OCI-LY3 (cell line): ENCODE measurements around the gene FICD.

Source experiments
- H2AFZ ChIP-seq: fragments of 200-600, 300-600 bp; shearing (Covaris generic); 2 replicates; pipeline ENCODE4 v1.6.0; 2014; ENCODE audit warnings: antibody characterized with exemption, low read depth, low read length
- H3K27ac ChIP-seq: fragments of 200-600, 300-600 bp; sonication (generic); 2 replicates; pipeline ENCODE4 v1.5.1; 2014; ENCODE audit warnings: mild to moderate bottlenecking, low read length, moderate library complexity, mixed read lengths
- H3K27me3 ChIP-seq: fragments of 200-600, 300-600 bp; sonication (generic); 2 replicates; pipeline ENCODE4 v1.6.1; 2014; ENCODE audit warnings: low read depth, low read length, mixed read lengths
- H3K36me3 ChIP-seq: fragments of 200-600, 300-600 bp; sonication (generic); replicated peaks from 2 replicates; pipeline ENCODE3; 2014; ENCODE audit warnings: low read depth, low read length, mixed read lengths
- H3K4me1 ChIP-seq: fragments of 300-600, 200-600 bp; sonication (generic); 2 replicates; pipeline ENCODE4 v1.6.1; 2014; ENCODE audit warnings: low read length, mixed read lengths
- H3K4me2 ChIP-seq: fragments of 200-600, 300-600 bp; sonication (generic); 2 replicates; pipeline ENCODE4 v1.6.1; 2014; ENCODE audit warnings: low read length, mixed read lengths
- H3K4me3 ChIP-seq: fragments of 300-600, 200-600 bp; sonication (generic); 2 replicates; pipeline ENCODE4 v1.5.1; 2014; ENCODE audit warnings: antibody characterized with exemption, mild to moderate bottlenecking, low read length, moderate library complexity
- H3K79me2 ChIP-seq: fragments of 300-600, 200-600 bp; shearing (Covaris generic); 2 replicates; pipeline ENCODE4 v1.6.1; 2014; ENCODE audit warnings: mild to moderate bottlenecking, low read length, mixed read lengths
- H3K9ac ChIP-seq: fragments of 300-600, 200-600 bp; shearing (Covaris generic); 2 replicates; pipeline ENCODE4 v1.6.0; 2014; ENCODE audit warnings: mild to moderate bottlenecking, low read length, moderate library complexity
- H3K9me3 ChIP-seq: fragments of 200-600, 300-600 bp; shearing (Covaris generic); 2 replicates; pipeline ENCODE4 v1.6.1; 2014; ENCODE audit warnings: low read length, mixed read lengths; ENCODE audit not compliant: insufficient read depth
- H4K20me1 ChIP-seq: fragments of 200-600, 300-600 bp; sonication (generic); 2 replicates; pipeline ENCODE4 v1.6.1; 2016; ENCODE audit warnings: low read length, mixed read lengths; ENCODE audit not compliant: insufficient read depth
- CTCF ChIP-seq: fragments of 200-600, 300-600 bp; sonication (generic); IDR thresholded peaks from 2 replicates; pipeline ENCODE4 v1.5.1; 2014; ENCODE audit warnings: antibody characterized with exemption, low read length, low read depth
- EZH2phosphoT487 ChIP-seq: fragments of 200-600 bp; shearing (Covaris generic); IDR thresholded peaks from 2 replicates; pipeline ENCODE4 v1.6.1; 2018; ENCODE audit warnings: antibody characterized with exemption, mixed run types, low read depth

Gene FICD

GRCh38 chr12:108502922-108503321, 12.2 kb upstream of the FICD start:
- Histone ChIP-seq H3K9me3 (peaks cover 14% of the 10 kb centered on the region), H3K4me3 (no peak overlapping the region), H3K4me1 (peaks cover 2% of the 10 kb centered on the region; the same call in 1 of the 2 replicates), H3K27ac (no peak overlapping the region), H2AFZ (no peak overlapping the region), H3K36me3 (no peaks in the 10 kb centered on the region), H3K4me2 (no peak overlapping the region), H3K9ac (no peak overlapping the region), H4K20me1 (no peaks in the 10 kb centered on the region), H3K79me2 (no peaks in the 10 kb centered on the region), H3K27me3 (peaks cover 3% of the 10 kb centered on the region; the same call in 1 of the 2 replicates)
- TF ChIP-seq CTCF = no peak
- no peak for TF ChIP-seq EZH2phosphoT487

- Histone ChIP-seq H3K9me3 (peaks cover 14% of the 10 kb centered on the region), H2AFZ (no peak overlapping the region)
Measured at GRCh38 chr12:108505129-108505528, 9.9 kb upstream of the FICD start.

GRCh38 chr12:108507971-108508642, 7.0 kb upstream of the FICD start:
- Histone ChIP-seq H3K79me2 (no peaks in the 10 kb centered on the region), H3K4me3 (no peak overlapping the region), H3K9me3 (peaks cover 9% of the 10 kb centered on the region), H2AFZ (no peak overlapping the region), H3K4me1 (peaks cover 35% of the 10 kb centered on the region), H3K4me2 (0 out of 2 replicates have a peak overlapping the region, but pooled peaks have one; percentile 2), H3K27me3 (no peaks in the 10 kb centered on the region), H3K9ac (no peak overlapping the region), H4K20me1 (no peaks in the 10 kb centered on the region), H3K36me3 (peaks cover 3% of the 10 kb centered on the region), H3K27ac (no peak overlapping the region)
- no peak for TF ChIP-seq EZH2phosphoT487
- TF ChIP-seq CTCF = no peak

More at GRCh38 chr12:108505129-108505528, 9.9 kb upstream of the FICD start:
- Histone ChIP-seq H3K4me3 (no peak overlapping the region), H3K9ac (no peak overlapping the region), H3K79me2 (no peaks in the 10 kb centered on the region), H3K4me2 (no peak overlapping the region), H3K36me3 (peaks cover 3% of the 10 kb centered on the region), H4K20me1 (no peaks in the 10 kb centered on the region), H3K27me3 (peaks cover 3% of the 10 kb centered on the region; the same call in 1 of the 2 replicates), H3K27ac (no peak overlapping the region), H3K4me1 (peaks cover 11% of the 10 kb centered on the region)
- no peak for TF ChIP-seq CTCF
- TF ChIP-seq EZH2phosphoT487 = no peak

GRCh38 chr12:108509806-108510205, 5.3 kb upstream of the FICD start:
- Histone ChIP-seq H3K27me3 (no peaks in the 10 kb centered on the region), H3K27ac (no peak overlapping the region), H3K9me3 (no peaks in the 10 kb centered on the region), H3K4me3 (no peak overlapping the region), H3K4me1 (peaks cover 39% of the 10 kb centered on the region), H3K4me2 (no peak overlapping the region), H4K20me1 (no peaks in the 10 kb centered on the region), H3K79me2 (no peaks in the 10 kb centered on the region), H2AFZ (no peak overlapping the region), H3K36me3 (peaks cover 3% of the 10 kb centered on the region), H3K9ac (no peak overlapping the region)
- no peak for TF ChIP-seq EZH2phosphoT487
- TF ChIP-seq CTCF = no peak
